GM12873 (cell line): Measurements from ENCODE around the gene URGCP.

Source experiments
- TF ChIP-seq, protein P1 (sequence below): IDR thresholded peaks from 2 replicates; pipeline ENCODE4 v1.5.1; 2012; ENCODE audit warnings: low read depth, mild to moderate bottlenecking, moderate library complexity, low read length, control low read depth; ENCODE audit not compliant: insufficient read depth; ENCODE audit errors: missing control alignments

URGCP gene

DNA sequence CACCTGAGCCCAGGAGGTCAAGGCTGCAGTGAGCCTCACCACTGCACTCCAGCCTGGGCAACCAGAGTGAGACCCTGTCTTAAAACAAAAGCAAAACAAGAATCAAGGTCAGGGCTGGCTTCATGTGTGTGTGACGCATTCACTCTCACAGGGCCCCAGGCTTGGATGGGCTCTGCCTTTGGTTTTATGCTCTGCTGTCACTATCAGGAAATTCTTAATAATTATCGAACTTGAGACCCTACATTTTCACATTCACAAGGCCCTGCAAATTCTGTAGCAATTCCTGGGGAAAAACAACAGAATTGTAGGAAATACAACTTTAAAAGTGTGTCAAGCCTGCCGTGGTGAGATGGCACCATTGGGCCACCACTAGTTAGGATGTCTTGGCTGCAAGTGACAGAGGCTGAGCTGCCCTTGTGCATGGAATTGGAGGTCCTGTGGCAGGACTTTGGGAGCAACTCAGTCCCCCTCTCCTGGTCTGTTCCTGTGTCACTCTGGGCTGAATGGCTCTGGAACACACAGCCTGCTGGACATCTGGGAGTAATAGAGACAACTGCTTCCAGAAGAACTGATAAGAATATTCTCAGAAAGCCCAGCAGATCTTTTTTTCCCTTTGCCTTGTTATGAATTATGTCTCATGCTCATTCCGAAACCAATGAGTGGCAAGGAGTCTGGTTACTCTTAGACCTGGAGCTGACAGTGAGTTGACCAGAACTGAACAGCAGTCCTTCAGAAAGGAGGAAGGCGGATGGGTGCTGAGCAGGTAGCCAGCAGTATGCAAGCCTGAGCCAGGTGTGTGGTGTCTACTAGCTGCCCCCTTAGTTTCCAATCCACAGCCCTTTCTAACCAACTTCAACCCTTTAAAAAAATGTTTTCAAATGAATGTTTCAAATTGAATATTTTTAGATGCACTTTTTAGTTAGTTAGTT lies 23.4 kb upstream of the URGCP start:
- TF ChIP-seq, protein P1, sequence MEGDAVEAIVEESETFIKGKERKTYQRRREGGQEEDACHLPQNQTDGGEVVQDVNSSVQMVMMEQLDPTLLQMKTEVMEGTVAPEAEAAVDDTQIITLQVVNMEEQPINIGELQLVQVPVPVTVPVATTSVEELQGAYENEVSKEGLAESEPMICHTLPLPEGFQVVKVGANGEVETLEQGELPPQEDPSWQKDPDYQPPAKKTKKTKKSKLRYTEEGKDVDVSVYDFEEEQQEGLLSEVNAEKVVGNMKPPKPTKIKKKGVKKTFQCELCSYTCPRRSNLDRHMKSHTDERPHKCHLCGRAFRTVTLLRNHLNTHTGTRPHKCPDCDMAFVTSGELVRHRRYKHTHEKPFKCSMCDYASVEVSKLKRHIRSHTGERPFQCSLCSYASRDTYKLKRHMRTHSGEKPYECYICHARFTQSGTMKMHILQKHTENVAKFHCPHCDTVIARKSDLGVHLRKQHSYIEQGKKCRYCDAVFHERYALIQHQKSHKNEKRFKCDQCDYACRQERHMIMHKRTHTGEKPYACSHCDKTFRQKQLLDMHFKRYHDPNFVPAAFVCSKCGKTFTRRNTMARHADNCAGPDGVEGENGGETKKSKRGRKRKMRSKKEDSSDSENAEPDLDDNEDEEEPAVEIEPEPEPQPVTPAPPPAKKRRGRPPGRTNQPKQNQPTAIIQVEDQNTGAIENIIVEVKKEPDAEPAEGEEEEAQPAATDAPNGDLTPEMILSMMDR: no peak

DNA sequence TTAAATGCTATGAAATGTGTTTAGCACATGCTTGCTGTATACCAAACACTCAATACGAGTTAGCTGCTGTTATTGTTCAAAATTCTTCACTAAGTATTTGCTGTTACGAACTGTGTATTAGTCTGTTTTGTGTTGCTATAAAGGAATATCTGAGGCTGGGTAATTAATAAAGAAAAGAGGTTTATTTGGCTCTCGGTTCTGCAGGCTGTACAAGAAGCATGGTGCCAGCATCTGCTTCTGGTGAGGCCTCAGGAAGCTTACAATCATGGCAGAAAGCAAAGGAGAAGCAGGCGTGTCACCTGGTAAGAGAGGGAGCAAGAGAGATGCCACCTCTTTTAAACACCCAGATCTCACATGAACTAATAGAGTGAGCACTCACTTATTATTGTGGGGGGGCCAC lies 21.4 kb upstream of the URGCP start:
- TF ChIP-seq, protein P1: no peak

DNA sequence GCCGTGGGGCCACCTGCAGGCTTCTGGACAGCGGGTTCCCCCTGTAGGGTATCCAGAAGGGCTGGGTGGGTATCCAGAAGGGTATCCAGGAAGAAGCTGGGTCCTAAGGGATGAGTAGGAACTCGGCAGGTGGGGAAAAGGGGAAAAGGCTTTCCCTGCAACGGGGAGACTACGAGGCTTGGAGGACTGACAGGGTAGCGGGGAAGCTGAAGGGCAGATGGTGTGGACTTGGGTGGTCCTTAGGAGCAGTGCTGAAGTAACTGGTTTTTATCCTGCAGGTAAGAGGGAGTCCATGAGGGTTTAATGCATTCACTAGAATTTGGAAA lies 20.4 kb upstream of the URGCP start:
- TF ChIP-seq, protein P1: no peak

DNA sequence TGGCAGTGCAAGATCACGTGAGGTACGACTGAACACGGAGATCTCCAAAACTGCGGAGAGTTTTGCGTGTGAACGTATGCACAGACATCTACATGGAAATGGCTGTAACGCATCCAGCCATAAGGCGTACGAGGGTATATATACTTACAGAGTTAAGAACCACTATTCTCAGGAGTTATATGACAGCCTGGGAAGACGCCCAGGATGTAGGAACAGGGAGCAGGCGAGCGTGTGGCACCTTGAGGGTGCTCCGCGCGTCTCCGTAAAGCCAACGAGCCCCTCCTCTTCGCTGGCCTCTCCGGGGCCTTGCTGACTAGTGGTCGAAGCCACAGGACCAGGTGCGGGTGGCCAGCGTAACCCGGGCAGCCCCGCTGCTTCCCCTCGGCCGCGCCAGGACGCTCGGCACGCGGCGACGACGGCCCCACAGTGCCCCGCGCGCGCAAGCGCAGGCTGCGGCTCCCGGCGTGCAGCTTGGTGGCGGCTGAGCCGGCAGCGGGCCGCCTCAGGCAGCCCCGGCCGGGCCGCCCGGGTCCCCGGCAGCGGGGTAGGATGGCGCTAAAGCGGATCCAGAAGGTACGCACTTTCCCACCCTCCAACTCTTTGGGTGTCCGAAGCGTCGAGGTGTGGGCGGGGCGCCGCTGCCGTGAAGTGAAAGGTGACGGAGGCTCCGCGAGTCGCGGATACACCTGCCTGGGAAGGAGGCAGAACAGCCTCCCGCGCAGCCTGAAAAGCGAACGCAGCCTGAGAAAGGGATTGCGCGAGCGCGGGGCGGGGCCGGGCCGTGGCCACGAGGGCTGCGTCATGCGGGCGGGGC lies 19.8 kb upstream of the URGCP start, which contains the start of gene UBE2D4:
TSS of gene UBE2D4 (plus strand) at position 453 of the 814 bp plus-strand sequence. CDS start at position 550, 97 bp downstream.
- TF ChIP-seq, protein P1: no peak

DNA sequence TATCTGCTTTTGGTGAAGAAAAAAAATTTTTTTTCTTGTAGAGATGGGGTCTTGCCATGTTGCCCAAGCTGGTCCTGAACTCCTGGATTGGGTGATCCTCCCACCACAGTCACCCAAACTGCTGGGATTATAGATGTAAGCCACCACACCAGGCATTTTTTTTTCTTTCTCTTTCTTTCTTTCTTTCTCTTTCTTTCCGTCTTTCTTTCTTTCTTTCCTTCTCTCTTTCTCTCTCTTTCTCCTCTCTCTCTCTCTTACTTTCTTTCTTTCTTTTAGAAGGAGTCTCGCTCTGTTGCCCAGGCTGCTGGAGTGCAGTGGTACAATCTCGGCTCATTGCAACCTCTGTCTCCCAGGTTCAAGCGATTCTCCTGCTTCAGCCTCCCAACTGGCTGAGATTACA lies 16.3 kb upstream of the URGCP start:
- TF ChIP-seq, protein P1: no peak

DNA sequence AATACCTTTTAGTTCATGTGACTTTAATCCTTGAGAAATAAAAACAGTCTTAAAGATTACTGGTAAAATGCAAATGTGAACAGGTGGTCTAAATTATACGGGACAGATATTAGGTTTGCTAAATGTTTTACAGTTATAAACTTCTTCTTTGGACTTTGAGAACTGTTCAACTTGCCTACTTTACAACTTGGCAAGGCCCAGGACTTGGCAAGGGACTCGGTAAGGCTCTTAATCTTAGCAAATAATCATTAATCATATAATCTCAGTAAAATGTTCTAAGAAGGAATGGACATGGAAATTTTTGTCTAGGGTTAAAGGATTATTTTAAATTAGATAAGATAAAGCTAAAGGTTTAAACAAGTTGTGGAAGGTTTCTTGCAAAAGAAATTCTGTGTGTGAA lies 15.0 kb upstream of the URGCP start:
- TF ChIP-seq, protein P1: no peak

DNA sequence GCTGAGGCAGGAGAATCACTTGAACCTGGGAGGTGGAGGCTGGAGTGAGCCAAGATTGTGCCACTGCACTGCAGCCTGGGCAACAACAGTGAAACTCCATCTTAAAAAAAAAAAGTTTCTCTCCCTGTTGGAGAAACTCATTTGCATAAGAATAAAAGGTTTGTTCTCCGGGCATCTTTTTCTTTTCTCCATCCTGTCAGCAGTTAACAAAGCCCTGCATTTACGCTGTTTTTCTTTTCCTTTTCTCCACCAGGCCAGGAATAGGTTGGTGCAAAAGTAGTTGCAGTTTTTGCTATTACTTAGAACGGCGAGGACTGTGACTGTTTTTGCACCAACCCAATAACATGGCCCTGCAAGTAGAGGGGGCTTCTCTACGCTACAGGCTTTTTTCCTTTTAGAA lies 9.5 kb upstream of the URGCP start:
- TF ChIP-seq, protein P1: no peak
